Fibroblast of peridontal ligament (primary cell): ENCODE data around the gene MYH11.
"Not testable (repeated sequence)": the region's sequence is repeated elsewhere in the genome, so short reads cannot be mapped to it uniquely, and the experiment has no call there.

Source experiments
- DNase-seq: peaks from one replicate; pipeline ENCODE4 v3.0.0-alpha.2; 2010; ENCODE audit errors: extremely low read depth

MYH11 gene

DNA sequence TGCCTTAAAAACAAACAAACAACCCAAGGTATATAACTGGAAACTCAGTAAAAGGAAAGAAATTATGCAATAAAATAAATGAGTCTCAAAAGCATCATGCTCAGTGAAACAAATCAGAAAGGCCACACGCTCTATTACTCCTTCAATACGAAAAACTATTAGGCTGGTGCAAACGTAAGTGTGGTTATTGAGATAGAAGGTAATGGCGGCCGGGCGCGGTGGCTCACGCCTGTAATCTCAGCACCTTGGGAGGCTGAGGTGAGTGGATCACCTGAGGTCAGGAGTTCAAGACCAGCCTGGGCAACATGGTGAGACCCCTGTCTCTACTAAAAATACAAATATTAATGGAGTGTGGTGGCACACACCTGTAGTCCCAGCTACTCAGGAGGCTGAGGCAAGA lies 17.6 kb downstream of the MYH11 start:
- not testable (repeated sequence) for DNase-seq

- no peak for DNase-seq
These were observed 19.1 kb downstream of the MYH11 start for GRCh38 chr16:15837761-15838160.

- no peak for DNase-seq
These were observed 19.7 kb downstream of the MYH11 start for GRCh38 chr16:15836965-15837611.

DNA sequence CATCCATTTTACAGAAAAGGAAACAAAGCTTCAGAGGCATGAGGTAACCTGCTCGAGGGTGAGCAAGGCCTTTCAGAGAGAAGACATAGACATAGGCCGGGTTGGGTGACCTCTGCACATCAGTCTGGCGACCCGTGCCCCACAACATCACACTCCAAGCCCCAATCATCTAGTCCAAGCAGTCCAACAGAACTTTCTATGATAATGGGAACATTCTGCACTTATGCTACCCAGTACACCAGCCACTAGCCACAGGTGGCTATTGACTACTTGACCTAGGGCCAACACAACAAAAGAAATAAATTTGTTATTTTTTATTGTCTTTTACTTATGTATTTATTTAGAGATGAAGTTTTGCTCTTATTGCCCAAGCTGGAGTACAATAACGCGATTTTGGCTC lies 20.8 kb downstream of the MYH11 start:
- DNase-seq: no peak

GRCh38 chr16:15835136-15835878 lies 21.5 kb downstream of the MYH11 start:
- DNase-seq: no peak

- no peak for DNase-seq
These were observed 22.3 kb downstream of the MYH11 start for GRCh38 chr16:15834502-15834901.

- no peak for DNase-seq
These were observed 23.3 kb downstream of the MYH11 start for GRCh38 chr16:15833541-15833940.

DNA sequence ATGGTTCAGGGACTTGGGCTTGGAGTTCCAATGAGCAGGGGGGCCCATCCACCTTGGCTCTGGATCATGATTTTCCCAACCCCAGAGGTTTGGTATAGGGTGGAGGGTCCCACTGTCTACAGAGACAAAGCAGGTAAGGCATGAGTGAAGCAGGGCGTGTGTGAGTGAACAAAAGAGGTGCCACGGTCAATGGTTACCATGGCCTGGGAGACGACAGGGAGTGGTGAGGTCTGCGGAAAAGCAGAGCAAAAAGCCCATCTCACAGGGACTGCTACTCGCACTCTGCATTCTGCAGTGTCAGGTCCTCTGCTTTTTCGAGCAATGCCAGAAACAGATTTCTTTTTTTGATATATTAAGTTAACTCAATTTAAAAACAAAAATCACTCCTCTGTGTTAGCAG lies 24.6 kb downstream of the MYH11 start:
- DNase-seq: no peak

DNA sequence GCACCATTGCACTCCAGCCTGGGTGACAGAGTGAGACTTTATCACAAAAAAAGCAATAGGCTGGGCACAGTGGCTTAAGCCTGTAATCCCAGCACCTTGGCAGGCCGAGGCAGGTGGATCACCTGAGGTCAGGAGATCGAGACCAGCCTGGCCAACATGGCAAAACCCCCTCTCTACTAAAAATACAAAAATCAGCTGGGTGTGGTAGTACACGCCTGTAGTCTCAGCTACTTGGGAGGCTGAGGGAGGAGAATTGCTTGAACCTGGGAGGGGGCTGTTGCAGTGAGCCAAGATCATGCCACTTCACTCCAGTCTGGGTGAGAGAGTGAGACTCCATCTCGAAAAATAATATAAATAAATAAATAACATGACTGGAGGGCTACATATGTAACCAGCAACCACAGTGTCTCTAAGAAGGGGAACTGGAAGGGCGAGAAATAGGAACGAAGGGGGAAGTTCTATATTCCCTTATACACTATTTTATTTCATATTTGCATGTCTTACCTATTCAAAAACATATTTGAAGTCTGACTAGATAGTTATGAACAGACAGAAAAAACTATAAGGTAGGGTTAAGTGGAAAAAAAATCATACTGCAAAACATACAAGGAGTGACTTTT lies 25.9 kb downstream of the MYH11 start:
- DNase-seq: no peak

DNA sequence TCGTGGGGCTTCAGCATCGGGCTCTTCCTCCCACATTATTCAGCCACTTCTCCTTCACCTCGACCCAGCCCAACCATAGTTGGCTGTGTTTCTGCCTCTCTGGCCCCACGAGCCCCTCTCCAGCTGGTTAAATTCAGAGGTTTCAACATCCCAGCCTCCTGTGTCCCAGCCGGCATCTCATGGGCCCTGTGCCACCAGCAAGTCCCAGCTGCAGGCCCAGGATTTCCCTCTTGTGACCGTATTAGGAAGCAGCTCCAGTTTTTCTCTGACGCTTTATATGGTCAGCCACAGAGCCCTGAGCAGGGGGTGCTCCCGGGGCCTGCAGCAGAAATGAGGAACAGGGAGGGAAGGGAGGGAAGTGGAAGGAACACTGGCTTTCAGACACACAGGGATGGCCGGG lies 27.4 kb downstream of the MYH11 start:
- DNase-seq: peak; percentile 47

GRCh38 chr16:15827709-15828343 lies 29.0 kb downstream of the MYH11 start:
- DNase-seq: no peak

GRCh38 chr16:15827299-15827698 lies 29.5 kb downstream of the MYH11 start:
- no peak for DNase-seq

DNA sequence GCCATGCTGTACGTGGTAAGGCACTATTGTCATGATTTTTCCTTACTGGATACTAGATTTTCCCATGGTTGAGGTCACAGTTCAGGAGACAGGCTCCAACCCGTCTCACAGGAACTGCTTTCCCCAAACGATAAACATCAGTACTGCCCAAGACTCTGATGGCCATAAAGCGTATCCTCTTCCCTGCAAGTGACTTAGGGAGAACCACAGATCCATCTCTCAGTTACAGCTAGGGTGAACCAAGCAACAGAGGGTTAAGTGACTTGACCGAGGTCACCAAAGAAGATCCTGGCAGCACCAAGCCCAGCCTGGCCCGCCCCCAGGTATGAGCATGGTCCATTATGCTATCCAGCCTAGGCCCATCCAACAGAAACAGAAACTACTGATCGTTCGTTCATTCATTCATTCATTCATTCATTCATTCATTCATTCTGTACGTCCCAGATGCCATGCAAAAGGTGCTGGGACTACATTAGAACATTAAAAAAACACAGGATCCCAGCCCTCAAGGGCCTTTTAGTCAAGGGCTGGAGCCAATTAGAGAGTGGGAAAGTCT lies 31.0 kb downstream of the MYH11 start:
- no peak for DNase-seq

DNA sequence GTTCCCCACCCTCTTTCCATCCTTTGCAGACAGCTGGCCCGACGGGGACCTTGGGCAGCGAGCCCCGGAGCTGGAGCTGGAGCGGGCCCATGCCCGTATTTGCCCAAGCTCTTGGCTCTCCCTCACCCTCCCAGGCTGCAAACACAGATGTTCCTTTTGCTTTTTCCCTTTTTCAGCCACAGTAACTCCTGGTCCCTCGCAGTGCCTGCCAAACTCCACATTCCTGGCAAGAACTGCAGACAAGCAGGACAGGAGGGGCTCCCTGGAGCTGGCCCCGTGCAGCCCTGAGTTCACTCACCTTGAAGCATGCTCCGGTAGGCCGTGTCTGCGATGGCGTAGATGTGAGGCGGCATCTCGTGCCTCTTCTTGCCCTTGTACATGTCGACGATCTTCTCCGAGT lies 33.9 kb downstream of the MYH11 start:
- DNase-seq: no peak

GRCh38 chr16:15820837-15821236 lies 36.0 kb downstream of the MYH11 start:
- DNase-seq: no peak

- DNase-seq: no peak
These were observed 37.8 kb downstream of the MYH11 start for GRCh38 chr16:15819046-15819445.

- DNase-seq: no peak
These were observed 39.4 kb downstream of the MYH11 start for GRCh38 chr16:15817446-15817845.

DNA sequence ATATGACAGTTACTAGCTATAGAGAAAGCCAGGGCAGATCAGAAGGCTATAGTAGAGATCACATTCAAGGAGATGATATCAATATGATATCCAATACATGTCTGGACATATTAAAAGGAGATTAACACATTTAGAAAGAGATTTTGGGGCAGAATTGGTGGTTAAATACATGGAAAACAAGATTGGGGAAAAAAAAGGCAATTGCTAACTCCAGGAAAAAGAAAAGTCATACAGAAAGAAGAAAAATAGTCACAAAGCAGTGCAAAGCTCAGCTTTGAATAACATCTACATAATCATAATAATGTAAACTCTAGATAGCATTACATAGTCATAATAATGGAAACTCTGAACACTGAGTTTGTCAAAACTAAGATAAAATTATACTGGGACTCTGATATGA lies 40.6 kb downstream of the MYH11 start:
- no peak for DNase-seq

GRCh38 chr16:15812401-15812750 lies 44.5 kb downstream of the MYH11 start:
- DNase-seq: not testable (repeated sequence)

GRCh38 chr16:15811481-15812400 lies 45.1 kb downstream of the MYH11 start:
- DNase-seq: peak; percentile 93

DNA sequence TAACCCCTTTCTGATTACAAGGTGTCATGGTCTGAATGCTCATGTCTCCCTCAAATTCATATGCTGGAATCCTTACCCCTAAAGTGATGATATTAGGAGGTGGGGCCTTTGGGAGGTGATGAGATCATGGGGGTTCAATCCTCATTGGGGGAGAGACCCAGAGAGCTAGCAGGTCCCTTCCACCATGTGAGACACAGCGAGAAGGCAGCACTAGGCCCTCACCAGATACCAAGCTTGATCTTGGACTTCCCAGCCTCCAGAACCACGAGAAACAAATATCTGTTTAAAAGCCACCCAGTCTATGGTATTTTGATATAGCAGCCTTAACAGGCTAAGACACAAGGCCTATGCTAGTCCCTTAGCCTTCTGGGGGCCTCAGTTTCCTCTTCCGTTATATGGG lies 45.9 kb downstream of the MYH11 start:
- DNase-seq: no peak
